BLaER1 (cell line): ENCODE data around the gene SPDEF.

ENCODE experiments used
- H3K27ac ChIP-seq: shearing (Covaris generic); formaldehyde crosslinking; 2 replicates; pipeline ENCODE4 v1.8.1; 2022
- H3K27me3 ChIP-seq: shearing (Covaris generic); formaldehyde crosslinking; 2 replicates; pipeline ENCODE4 v1.8.1; 2022
- H3K36me3 ChIP-seq: shearing (Covaris generic); formaldehyde crosslinking; 2 replicates; pipeline ENCODE4 v1.8.1; 2022
- H3K4me1 ChIP-seq: shearing (Covaris generic); formaldehyde crosslinking; 2 replicates; pipeline ENCODE4 v1.8.1; 2022
- H3K4me2 ChIP-seq: shearing (Covaris generic); formaldehyde crosslinking; 2 replicates; pipeline ENCODE4 v1.8.1; 2022
- H3K4me3 ChIP-seq: shearing (Covaris generic); formaldehyde crosslinking; 2 replicates; pipeline ENCODE4 v1.8.1; 2022
- H3K9ac ChIP-seq: shearing (Covaris generic); formaldehyde crosslinking; 2 replicates; pipeline ENCODE4 v1.8.1; 2022
- H3K9me3 ChIP-seq: shearing (Covaris generic); formaldehyde crosslinking; 2 replicates; pipeline ENCODE4 v1.8.1; 2022
- H4K20me1 ChIP-seq: shearing (Covaris generic); formaldehyde crosslinking; 2 replicates; pipeline ENCODE4 v1.8.1; 2022
- Cebpa-rat ChIP-seq: shearing (Covaris generic); IDR thresholded peaks from 2 replicates; pipeline ENCODE4 v1.8.1; 2022

The SPDEF gene

GRCh38 chr6:34510299-34510698, 45.8 kb downstream of the SPDEF start:
- Histone ChIP-seq H3K27ac (no peak overlapping the region), H3K36me3 (no peaks in the 10 kb centered on the region), H3K9me3 (peaks cover 10% of the 10 kb centered on the region; the same call in 1 of the 2 replicates), H4K20me1 (no peaks in the 10 kb centered on the region), H3K9ac (no peak overlapping the region), H3K27me3 (no peaks in the 10 kb centered on the region), H3K4me2 (no peak overlapping the region), H3K4me1 (0 out of 2 replicates have a peak, but pooled peaks cover 2% of the 10 kb centered on the region), H3K4me3 (no peak overlapping the region)
- TF ChIP-seq Cebpa-rat: no peak

- no peaks in the 10 kb centered on the region for H3K4me1 ChIP-seq
- H3K9me3 ChIP-seq: peaks cover 10% of the 10 kb centered on the region; the same call in 1 of the 2 replicates
- H3K27me3 ChIP-seq: no peaks in the 10 kb centered on the region
- no peak overlapping the region for H3K27ac ChIP-seq
- no peak for TF ChIP-seq Cebpa-rat
- H4K20me1 ChIP-seq: no peaks in the 10 kb centered on the region
- no peaks in the 10 kb centered on the region for H3K36me3 ChIP-seq
- no peak overlapping the region for H3K4me3 ChIP-seq
- no peak overlapping the region for H3K9ac ChIP-seq
- H3K4me2 ChIP-seq: no peak overlapping the region
Measured at GRCh38 chr6:34509782-34510181, 46.3 kb downstream of the SPDEF start.

GRCh38 chr6:34508425-34508824, 47.7 kb downstream of the SPDEF start:
- H3K27me3 ChIP-seq: no peaks in the 10 kb centered on the region
- H3K27ac ChIP-seq: no peak overlapping the region
- no peak overlapping the region for H3K4me3 ChIP-seq
- no peak overlapping the region for H3K4me2 ChIP-seq
- no peaks in the 10 kb centered on the region for H3K36me3 ChIP-seq
- H3K4me1 ChIP-seq: no peaks in the 10 kb centered on the region
- no peak for TF ChIP-seq Cebpa-rat
- H4K20me1 ChIP-seq: no peaks in the 10 kb centered on the region
- H3K9ac ChIP-seq: no peak overlapping the region
- H3K9me3 ChIP-seq: peaks cover 10% of the 10 kb centered on the region; the same call in 1 of the 2 replicates

GRCh38 chr6:34506718-34507117, 49.4 kb downstream of the SPDEF start:
- Histone ChIP-seq H3K27ac (no peak overlapping the region), H4K20me1 (no peaks in the 10 kb centered on the region), H3K27me3 (no peaks in the 10 kb centered on the region), H3K4me1 (no peaks in the 10 kb centered on the region), H3K9me3 (peaks cover 22% of the 10 kb centered on the region; the same call in 1 of the 2 replicates), H3K4me3 (no peak overlapping the region), H3K36me3 (no peaks in the 10 kb centered on the region), H3K9ac (no peak overlapping the region), H3K4me2 (no peak overlapping the region)
- TF ChIP-seq Cebpa-rat: no peak

GRCh38 chr6:34497411-34497810, 58.7 kb downstream of the SPDEF start:
- Histone ChIP-seq H3K4me2 (no peak overlapping the region), H3K4me3 (no peak overlapping the region), H3K9me3 (peaks cover 34% of the 10 kb centered on the region), H3K36me3 (no peaks in the 10 kb centered on the region), H4K20me1 (no peaks in the 10 kb centered on the region), H3K27me3 (no peaks in the 10 kb centered on the region), H3K27ac (no peak overlapping the region), H3K9ac (no peak overlapping the region), H3K4me1 (no peaks in the 10 kb centered on the region)
- no peak for TF ChIP-seq Cebpa-rat

- TF ChIP-seq Cebpa-rat: no peak
Measured at GRCh38 chr6:34496103-34496685, 59.9 kb downstream of the SPDEF start.

GRCh38 chr6:34494973-34495372, 61.2 kb downstream of the SPDEF start:
- Histone ChIP-seq H3K27me3 (no peaks in the 10 kb centered on the region), H3K4me1 (no peaks in the 10 kb centered on the region), H3K4me2 (no peak overlapping the region), H3K27ac (no peak overlapping the region), H3K36me3 (no peaks in the 10 kb centered on the region), H3K9me3 (peaks cover 10% of the 10 kb centered on the region), H3K4me3 (no peak overlapping the region), H4K20me1 (no peaks in the 10 kb centered on the region), H3K9ac (no peak overlapping the region)
- no peak for TF ChIP-seq Cebpa-rat

More at GRCh38 chr6:34496103-34496685, 59.9 kb downstream of the SPDEF start:
- Histone ChIP-seq H3K9ac (no peak overlapping the region), H3K27ac (no peak overlapping the region), H3K36me3 (no peaks in the 10 kb centered on the region), H3K27me3 (no peaks in the 10 kb centered on the region), H3K4me2 (no peak overlapping the region), H3K4me3 (no peak overlapping the region), H3K9me3 (peaks cover 23% of the 10 kb centered on the region), H4K20me1 (no peaks in the 10 kb centered on the region), H3K4me1 (no peaks in the 10 kb centered on the region)

- no peak overlapping the region for H3K4me3 ChIP-seq
- H4K20me1 ChIP-seq: no peaks in the 10 kb centered on the region
- no peaks in the 10 kb centered on the region for H3K36me3 ChIP-seq
- H3K4me1 ChIP-seq: peaks cover 2% of the 10 kb centered on the region
- no peaks in the 10 kb centered on the region for H3K9me3 ChIP-seq
- H3K27ac ChIP-seq: no peak overlapping the region
- no peak overlapping the region for H3K9ac ChIP-seq
- no peaks in the 10 kb centered on the region for H3K27me3 ChIP-seq
- TF ChIP-seq Cebpa-rat: no peak
- H3K4me2 ChIP-seq: no peak overlapping the region
Measured at GRCh38 chr6:34493344-34493743, 62.8 kb downstream of the SPDEF start.

GRCh38 chr6:34491091-34491430, 65.1 kb downstream of the SPDEF start:
- no peak overlapping the region for H3K27ac ChIP-seq
- H3K9ac ChIP-seq: no peak overlapping the region
- no peak overlapping the region for H3K4me2 ChIP-seq
- no peaks in the 10 kb centered on the region for H4K20me1 ChIP-seq
- no peak overlapping the region for H3K4me3 ChIP-seq
- H3K9me3 ChIP-seq: no peaks in the 10 kb centered on the region
- TF ChIP-seq Cebpa-rat: no peak
- H3K36me3 ChIP-seq: no peaks in the 10 kb centered on the region
- H3K4me1 ChIP-seq: peaks cover 7% of the 10 kb centered on the region
- H3K27me3 ChIP-seq: no peaks in the 10 kb centered on the region

GRCh38 chr6:34490390-34491090, 65.6 kb downstream of the SPDEF start:
- Histone ChIP-seq H3K36me3 (no peaks in the 10 kb centered on the region), H3K9ac (no peak overlapping the region), H3K27ac (no peak overlapping the region), H4K20me1 (no peaks in the 10 kb centered on the region), H3K4me1 (peaks cover 7% of the 10 kb centered on the region), H3K27me3 (no peaks in the 10 kb centered on the region), H3K9me3 (no peaks in the 10 kb centered on the region), H3K4me2 (no peak overlapping the region), H3K4me3 (no peak overlapping the region)
- TF ChIP-seq Cebpa-rat: no peak
